Tibial nerve (tissue), 3 donors: Measurements from ENCODE around the gene SMCO4.

Experiments
- POLR2A ChIP-seq, 2 donors: fragments of 450-650 bp; IDR thresholded peaks; one replicate each; pipeline ENCODE4 v1.6.1; 2017; ENCODE audit warnings: antibody characterized with exemption in 2 of 2, mild to moderate bottlenecking in 2 of 2, moderate library complexity in 2 of 2
- TF ChIP-seq, protein P1 (sequence below), 5 experiments: fragments of 200-600 bp in 3 of 5; fragments of 450-650 bp in 2 of 5; sonication (generic) in 3 of 5; IDR thresholded peaks; one replicate each; pipeline ENCODE4 v1.5.1; 2016 to 2019; ENCODE audit warnings: antibody characterized with exemption in 5 of 5, mild to moderate bottlenecking in 3 of 5, moderate library complexity in 2 of 5

DNA sequence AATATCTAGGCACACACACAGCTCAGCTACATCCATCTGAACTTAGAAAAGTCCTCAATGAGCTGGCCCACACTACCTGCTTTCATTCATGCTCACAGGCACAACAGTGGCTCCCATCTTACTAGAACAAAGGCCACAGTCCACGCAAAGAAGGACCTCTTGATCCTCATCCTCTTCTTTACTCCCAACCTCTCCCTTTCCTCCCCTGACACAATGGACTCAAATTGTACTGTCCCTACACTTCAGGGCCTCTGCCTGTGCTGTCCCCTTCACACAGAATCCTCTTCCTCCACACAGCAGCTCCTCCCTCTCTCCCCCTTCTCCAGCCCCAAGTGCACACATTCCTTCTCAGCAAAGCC, 12.7 kb downstream of the SMCO4 start:
- TF ChIP-seq, protein P1, sequence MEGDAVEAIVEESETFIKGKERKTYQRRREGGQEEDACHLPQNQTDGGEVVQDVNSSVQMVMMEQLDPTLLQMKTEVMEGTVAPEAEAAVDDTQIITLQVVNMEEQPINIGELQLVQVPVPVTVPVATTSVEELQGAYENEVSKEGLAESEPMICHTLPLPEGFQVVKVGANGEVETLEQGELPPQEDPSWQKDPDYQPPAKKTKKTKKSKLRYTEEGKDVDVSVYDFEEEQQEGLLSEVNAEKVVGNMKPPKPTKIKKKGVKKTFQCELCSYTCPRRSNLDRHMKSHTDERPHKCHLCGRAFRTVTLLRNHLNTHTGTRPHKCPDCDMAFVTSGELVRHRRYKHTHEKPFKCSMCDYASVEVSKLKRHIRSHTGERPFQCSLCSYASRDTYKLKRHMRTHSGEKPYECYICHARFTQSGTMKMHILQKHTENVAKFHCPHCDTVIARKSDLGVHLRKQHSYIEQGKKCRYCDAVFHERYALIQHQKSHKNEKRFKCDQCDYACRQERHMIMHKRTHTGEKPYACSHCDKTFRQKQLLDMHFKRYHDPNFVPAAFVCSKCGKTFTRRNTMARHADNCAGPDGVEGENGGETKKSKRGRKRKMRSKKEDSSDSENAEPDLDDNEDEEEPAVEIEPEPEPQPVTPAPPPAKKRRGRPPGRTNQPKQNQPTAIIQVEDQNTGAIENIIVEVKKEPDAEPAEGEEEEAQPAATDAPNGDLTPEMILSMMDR (IDR thresholded peaks at IDR 0.05), result no peak
- no peak for TF ChIP-seq POLR2A (IDR thresholded peaks at IDR 0.05)
